Stimulated activated CD8-positive, alpha-beta memory T cell treated with anti-CD3 and anti-CD28 coated beads, Interleukin-4, amount 100 ng/mL, for 48 hours (primary cell): Measurements from ENCODE around the gene GNB2.
"Not testable (repeated sequence)": the region's sequence is repeated elsewhere in the genome, so short reads cannot be mapped to it uniquely, and the experiment has no call there.

Experiments used
- DNase-seq: peaks from one replicate; pipeline ENCODE4 v3.0.0-alpha.2; 2020

The GNB2 gene

DNA sequence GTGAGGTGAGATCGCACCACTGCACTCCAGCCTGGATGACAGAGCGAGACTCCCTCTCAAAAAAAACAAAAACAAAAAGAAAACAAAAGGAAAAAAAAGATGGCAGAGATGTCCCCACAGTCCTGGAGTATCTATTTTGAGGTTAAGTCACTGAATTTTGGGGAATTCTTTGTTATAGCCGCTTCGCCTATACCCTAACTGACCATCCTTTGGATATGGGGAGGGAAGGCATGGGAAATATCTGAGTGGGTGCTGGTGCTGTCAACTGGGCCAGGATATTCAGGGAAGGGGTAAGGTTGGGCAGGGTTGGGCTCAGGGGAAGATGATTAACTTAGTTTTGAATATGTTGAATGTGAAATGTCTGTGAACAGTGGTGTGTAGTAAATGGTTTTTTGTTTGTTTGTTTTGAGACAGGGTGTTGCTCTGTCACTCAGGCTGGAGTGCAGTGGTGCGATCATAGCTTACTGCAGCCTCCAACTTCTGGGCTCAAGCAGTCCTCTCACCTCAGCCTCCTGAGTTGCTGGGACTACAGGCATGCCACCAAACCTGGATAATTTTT is 8.3 kb upstream of the GNB2 start:
- DNase-seq, result no peak

DNA sequence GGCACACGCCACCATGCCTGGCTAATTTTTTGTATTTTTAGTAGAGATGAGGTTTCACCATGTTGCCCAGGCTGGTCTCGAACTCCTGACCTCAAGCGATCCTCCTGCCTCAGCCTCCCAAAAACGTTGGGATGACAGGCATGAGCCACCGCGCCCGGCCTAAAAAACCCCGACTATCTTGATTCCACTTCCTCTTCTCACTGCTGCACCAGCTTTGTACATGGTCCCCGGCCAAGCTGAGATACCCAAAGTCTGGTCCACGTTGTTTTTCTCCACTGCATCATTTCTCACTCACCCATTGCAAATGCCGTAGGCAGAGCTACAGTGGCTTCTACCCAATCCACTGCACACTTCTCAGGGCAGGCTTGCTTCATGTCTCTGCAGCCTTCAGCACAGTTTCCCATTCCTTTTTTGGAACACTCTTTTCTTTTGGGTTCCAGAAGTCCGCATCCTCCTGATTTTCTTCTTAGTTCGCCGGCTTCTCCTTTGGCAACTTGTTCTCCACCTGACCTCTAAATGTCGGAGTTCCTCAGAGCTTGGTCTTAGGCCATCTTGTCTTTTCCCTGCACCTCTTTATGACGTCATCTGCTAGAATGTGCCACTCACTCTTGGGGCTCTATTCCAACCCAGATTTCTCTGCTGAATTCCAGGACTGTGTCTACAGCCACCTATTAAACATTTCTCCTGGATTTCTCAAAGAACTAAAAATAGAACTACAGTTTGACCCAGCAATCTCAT is 6.0 kb upstream of the GNB2 start:
- DNase-seq, result no peak

DNA sequence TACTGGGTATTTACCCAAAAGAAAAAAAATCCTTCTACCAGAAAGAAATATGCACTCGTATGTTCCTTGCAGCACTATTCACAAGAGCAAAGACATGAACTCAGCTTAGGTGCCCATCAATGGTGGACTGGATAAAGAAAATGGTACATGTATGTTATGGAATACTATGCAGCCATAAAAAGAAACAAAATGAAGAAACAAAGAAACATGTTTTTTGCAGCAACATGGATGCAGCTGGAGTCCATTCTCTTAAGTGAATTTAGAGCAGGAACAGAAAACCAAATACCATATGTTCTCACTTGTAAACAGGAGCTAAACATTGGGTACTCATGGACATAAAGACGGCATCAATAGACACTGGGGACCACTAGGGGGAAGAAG is 5.5 kb upstream of the GNB2 start:
- DNase-seq, result no peak

DNA sequence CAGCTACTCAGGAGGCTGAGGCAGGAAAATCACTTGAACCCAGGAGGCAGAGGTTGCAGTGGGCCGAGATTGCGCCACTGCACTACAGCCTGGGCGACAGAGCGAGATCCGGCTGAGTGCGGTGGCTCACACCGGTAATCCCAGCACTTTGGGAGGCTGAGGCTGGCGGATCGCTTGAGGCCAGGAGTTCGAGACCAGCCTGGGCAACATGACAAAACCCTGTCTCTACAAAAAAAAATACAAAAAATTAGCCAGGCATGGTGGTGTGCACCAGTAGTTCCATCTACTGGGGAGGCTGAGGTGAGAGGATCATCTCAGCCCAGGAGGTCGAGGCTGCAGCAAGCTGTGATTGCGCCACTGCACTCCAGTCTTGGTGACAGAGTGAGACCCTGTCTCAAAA is 4.4 kb upstream of the GNB2 start:
- DNase-seq, result not testable (repeated sequence)

DNA sequence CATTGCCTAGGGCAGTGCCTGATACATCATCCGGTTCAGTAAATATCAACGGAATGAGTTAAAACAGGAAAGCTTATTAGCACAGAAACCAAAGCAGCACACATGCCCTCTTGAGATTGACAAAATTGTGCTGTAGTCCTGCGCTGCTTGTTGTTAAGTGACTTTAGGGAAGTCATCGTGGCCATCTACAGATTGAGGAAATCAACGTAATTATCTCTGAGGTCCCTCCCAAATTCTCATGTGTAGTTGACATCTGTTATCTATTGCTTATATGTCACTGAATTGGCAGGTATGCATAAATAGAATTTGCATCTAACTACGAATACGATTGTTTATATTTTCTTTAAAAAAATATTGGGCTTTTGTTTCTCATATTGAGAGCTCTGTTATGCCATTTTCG is 3.5 kb upstream of the GNB2 start:
- no peak for DNase-seq

GRCh38 chr7:100671353-100672327 is 1.9 kb upstream of the GNB2 start:
- DNase-seq, result no peak

- peak; percentile 66 for DNase-seq
These were observed 436 bp downstream of the GNB2 start for GRCh38 chr7:100673942-100674410.

GRCh38 chr7:100674411-100675104 is 1.0 kb downstream of the GNB2 start:
- peak; percentile 51 for DNase-seq

DNA sequence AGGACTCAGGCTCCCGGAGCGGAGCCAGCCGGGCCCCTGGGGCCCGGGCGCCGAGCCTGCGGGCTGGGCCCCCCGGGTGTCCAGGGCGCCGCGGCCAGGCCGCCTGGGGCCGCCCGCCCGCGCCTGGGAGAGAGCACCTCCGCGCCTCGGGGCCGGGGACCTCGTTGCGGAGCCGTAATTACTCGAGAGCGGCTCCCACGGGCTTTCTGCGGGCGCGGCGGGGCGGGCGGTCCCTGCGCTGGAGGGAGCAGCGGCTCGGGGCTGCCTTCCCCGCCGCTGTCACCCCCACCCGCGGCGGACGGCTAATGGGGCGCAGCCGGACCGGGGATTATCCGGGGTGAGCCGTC is 1.5 kb downstream of the GNB2 start:
- peak; percentile 58 for DNase-seq

- peak; percentile 83 for DNase-seq
These were observed 2.2 kb downstream of the GNB2 start for GRCh38 chr7:100675581-100676350.

DNA sequence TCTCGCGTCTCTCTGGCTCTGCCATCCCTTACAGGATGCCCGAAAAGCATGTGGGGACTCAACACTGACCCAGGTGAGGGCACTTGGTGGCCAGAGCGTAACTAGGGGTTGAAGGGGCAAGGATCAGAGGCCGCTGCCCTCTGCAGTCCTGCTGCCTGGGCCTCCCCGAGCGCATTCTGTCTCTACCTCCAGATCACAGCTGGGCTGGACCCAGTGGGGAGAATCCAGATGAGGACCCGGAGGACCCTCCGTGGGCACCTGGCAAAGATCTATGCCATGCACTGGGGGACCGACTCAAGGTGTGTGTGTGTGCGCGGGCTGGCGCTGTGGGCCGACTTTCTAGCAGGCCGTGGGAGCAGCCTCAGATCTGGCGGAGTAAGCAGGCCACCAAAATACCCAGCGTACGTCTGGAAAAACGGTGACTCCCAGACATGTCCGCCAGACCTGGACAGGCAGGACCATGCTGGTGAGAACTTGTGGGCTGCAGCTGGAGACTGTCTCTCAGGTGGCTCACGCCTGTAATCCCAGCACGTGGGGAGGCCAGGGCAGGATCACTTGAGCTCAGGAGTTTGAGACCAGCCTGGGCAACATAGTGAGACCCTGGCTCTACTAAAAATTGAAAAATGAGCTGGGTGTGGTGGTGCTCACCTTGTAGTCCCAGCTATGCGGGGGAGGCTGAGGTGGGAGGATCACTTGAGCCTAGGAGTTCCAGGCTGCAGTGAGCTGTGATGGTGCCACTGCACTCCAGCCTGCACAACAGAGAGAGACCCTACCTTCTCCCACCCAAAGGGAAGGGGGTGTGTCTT is 3.2 kb downstream of the GNB2 start:
- DNase-seq, result no peak

DNA sequence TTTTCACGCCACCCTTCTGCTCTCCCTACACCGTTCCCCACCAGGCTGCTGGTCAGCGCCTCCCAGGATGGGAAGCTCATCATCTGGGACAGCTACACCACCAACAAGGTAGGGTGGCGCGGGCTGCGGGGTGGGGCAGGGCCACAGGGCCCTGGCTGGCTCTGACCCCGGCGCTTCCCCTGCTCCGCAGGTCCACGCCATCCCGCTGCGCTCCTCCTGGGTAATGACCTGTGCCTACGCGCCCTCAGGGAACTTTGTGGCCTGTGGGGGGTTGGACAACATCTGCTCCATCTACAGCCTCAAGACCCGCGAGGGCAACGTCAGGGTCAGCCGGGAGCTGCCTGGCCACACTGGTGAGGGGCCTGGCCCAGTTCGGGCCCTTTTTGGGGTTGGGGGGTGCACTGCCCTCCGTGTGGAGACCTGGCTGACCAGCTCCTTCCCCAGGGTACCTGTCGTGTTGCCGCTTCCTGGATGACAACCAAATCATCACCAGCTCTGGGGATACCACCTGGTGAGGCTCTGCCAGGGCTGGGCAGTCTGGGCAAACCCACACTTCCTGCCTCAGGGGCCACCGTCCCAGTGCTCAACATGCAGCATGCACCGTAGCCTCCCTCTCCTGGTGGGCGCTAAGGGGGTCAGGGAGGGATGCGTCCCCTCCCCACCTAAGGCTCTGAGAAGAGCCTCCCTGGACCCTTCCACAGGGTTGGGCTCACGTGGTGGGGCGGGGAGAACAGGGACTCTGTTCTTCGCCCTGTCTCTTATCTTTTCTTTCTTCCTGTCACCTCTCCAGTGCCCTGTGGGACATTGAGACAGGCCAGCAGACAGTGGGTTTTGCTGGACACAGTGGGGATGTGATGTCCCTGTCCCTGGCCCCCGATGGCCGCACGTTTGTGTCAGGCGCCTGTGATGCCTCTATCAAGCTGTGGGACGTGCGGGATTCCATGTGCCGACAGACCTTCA is 4.0 kb downstream of the GNB2 start:
- no peak for DNase-seq

- no peak for DNase-seq
These were observed 4.9 kb downstream of the GNB2 start for GRCh38 chr7:100678291-100678984.

- no peak for DNase-seq
These were observed 5.8 kb downstream of the GNB2 start for GRCh38 chr7:100679129-100679926.

GRCh38 chr7:100679927-100680575 is 6.5 kb downstream of the GNB2 start:
- DNase-seq, result no peak

- DNase-seq, result no peak
These were observed 7.2 kb downstream of the GNB2 start for GRCh38 chr7:100680576-100681271.

- DNase-seq, result no peak
These were observed 8.1 kb downstream of the GNB2 start for GRCh38 chr7:100681491-100682227.
